DND-41 (cell line): ENCODE measurements around the gene ENO2.

Source experiments
- ATAC-seq: fragments of 200-7000 bp; cut with Tn5 transposase; 3 replicates; pipeline ENCODE4 v1.9.1; 2021; ENCODE audit warnings: low read depth; ENCODE audit not compliant: insufficient read depth
- DNase-seq: peaks from one replicate; pipeline ENCODE4 v3.0.0-alpha.2; 2020
- H2AFZ ChIP-seq: 2 replicates; pipeline ENCODE4 v1.6.0; 2012; ENCODE audit warnings: low read depth, low read length
- H3K27ac ChIP-seq: 2 replicates; pipeline ENCODE4 v1.5.1; 2012; ENCODE audit warnings: low read length, inconsistent platforms
- H3K27me3 ChIP-seq: fragments of 200-600 bp; sonication (generic); 2 replicates; pipeline ENCODE4 v1.6.0; 2012; ENCODE audit warnings: low read length, mild to moderate bottlenecking, inconsistent platforms; ENCODE audit not compliant: insufficient read depth, poor library complexity
- H3K36me3 ChIP-seq: 2 replicates; pipeline ENCODE4 v1.5.1; 2012; ENCODE audit warnings: low read length, inconsistent platforms; ENCODE audit not compliant: insufficient read depth
- H3K4me1 ChIP-seq: 2 replicates; pipeline ENCODE4 v1.5.1; 2012; ENCODE audit warnings: mild to moderate bottlenecking, low read length; ENCODE audit not compliant: insufficient read depth
- H3K4me2 ChIP-seq: 2 replicates; pipeline ENCODE4 v1.6.0; 2012; ENCODE audit warnings: mild to moderate bottlenecking, moderate library complexity, low read length, inconsistent platforms; ENCODE audit not compliant: insufficient read depth
- H3K4me3 ChIP-seq, 2 experiments: fragments of 200-600 bp in 1 of 2; shearing (Covaris generic) in 1 of 2; 2 replicates each; pipeline ENCODE4 v1.5.1; 2012 to 2016; ENCODE audit warnings: inconsistent platforms in 2 of 2, low read length in 2 of 2, mild to moderate bottlenecking in 2 of 2, low read depth in 1 of 2, moderate library complexity in 1 of 2
- H3K79me2 ChIP-seq: 2 replicates; pipeline ENCODE4 v1.6.0; 2012; ENCODE audit warnings: low read length, inconsistent platforms; ENCODE audit not compliant: insufficient read depth
- H3K9ac ChIP-seq: 2 replicates; pipeline ENCODE4 v1.6.0; 2012; ENCODE audit warnings: low read depth, mild to moderate bottlenecking, inconsistent platforms, low read length, moderate library complexity
- H3K9me3 ChIP-seq: 2 replicates; pipeline ENCODE4 v1.5.1; 2012; ENCODE audit warnings: low read length, moderate library complexity, mild to moderate bottlenecking, inconsistent platforms; ENCODE audit not compliant: insufficient read depth, severe bottlenecking
- H4K20me1 ChIP-seq: 2 replicates; pipeline ENCODE4 v1.6.0; 2012; ENCODE audit warnings: low read length; ENCODE audit not compliant: insufficient read depth
- EZH2 ChIP-seq: IDR thresholded peaks from 3 replicates; pipeline ENCODE4 v1.6.1; 2012; ENCODE audit warnings: borderline replicate concordance, low read depth, mild to moderate bottlenecking, moderate library complexity, low read length, inconsistent platforms; ENCODE audit not compliant: severe bottlenecking
- TF ChIP-seq, protein P1 (sequence below): IDR thresholded peaks from 2 replicates; pipeline ENCODE4 v1.5.1; 2012; ENCODE audit warnings: borderline replicate concordance, low read length, moderate library complexity, mild to moderate bottlenecking; ENCODE audit not compliant: poor library complexity, severe bottlenecking; ENCODE audit errors: extremely low read depth

Gene ENO2

DNA sequence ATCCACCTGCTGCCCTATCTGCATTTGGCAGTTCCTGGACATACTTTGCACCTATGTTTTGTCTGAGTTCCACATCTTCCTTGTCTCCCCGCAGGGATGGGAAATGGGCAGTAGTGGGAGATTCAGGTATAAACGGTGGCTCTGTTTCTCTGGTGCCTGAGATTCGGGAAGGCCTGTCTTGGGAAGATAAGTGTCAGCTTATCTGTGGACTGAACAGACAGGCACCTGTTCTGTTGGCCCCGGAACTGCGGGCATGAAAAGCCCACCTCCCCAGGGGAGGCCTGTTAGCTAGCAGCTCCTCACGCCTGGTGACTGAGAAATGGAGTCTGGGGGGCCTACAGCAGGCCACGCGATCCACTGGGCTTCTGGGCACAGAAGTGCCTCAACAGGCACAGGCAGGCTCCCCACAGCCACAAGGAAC lies 50.2 kb downstream of the ENO2 start:
- TF ChIP-seq EZH2 = no peak
- TF ChIP-seq, protein P1, sequence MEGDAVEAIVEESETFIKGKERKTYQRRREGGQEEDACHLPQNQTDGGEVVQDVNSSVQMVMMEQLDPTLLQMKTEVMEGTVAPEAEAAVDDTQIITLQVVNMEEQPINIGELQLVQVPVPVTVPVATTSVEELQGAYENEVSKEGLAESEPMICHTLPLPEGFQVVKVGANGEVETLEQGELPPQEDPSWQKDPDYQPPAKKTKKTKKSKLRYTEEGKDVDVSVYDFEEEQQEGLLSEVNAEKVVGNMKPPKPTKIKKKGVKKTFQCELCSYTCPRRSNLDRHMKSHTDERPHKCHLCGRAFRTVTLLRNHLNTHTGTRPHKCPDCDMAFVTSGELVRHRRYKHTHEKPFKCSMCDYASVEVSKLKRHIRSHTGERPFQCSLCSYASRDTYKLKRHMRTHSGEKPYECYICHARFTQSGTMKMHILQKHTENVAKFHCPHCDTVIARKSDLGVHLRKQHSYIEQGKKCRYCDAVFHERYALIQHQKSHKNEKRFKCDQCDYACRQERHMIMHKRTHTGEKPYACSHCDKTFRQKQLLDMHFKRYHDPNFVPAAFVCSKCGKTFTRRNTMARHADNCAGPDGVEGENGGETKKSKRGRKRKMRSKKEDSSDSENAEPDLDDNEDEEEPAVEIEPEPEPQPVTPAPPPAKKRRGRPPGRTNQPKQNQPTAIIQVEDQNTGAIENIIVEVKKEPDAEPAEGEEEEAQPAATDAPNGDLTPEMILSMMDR = no peak
- Histone ChIP-seq H3K36me3 (peaks cover 51% of the 10 kb centered on the region), H3K9ac (0 out of 2 replicates have a peak overlapping the region, but pooled peaks have one; percentile 13), H3K4me1 (peaks cover 25% of the 10 kb centered on the region), H2AFZ (no peak overlapping the region; the same call in 1 of the 2 replicates), H3K4me2 (no peak overlapping the region), H3K9me3 (no peaks in the 10 kb centered on the region), H3K79me2 (peaks cover 20% of the 10 kb centered on the region), H4K20me1 (peaks cover 4% of the 10 kb centered on the region; the same call in 1 of the 2 replicates), H3K4me3 (no peak overlapping the region), H3K27ac (peak overlapping the region; percentile 62), H3K27me3 (no peaks in the 10 kb centered on the region)
- DNase-seq (no peak), ATAC-seq (peak; percentile 14)

DNA sequence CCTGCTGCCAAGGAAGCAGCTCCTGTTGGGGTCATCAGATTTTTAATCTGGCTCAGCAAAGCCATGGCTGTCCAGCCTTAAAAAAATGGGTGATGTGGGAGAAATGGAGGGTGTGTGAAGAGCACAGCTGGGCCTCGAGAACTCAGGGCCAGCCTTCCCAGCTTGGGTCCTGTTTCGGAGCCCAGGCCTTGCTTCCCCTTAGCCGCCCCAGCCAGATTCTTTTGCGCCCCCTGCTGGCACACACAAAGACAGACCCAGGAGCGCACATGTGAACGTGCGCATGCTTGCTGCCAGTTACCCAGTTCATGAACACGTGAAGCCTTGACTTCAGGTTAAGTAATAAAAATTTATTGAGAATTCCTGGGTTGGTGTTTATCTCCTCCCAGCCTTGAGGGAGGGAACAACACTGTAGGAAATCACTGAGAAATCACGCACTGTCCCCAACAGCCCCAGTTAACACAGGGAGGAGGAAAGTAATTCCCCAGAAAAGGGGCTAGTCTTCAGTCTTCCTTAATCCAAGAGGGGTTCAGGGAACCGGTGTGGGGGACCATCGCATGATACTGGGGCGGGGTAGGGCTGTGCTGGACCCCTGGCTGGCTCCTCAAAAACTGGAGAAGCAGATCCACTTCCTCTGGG lies 50.8 kb downstream of the ENO2 start:
- Histone ChIP-seq H3K9me3 (no peaks in the 10 kb centered on the region), H3K36me3 (peaks cover 55% of the 10 kb centered on the region), H3K27ac (peak overlapping the region; percentile 62), H2AFZ (no peak overlapping the region; the same call in 1 of the 2 replicates), H3K79me2 (peaks cover 26% of the 10 kb centered on the region), H3K4me3 (no peak overlapping the region), H4K20me1 (peaks cover 4% of the 10 kb centered on the region; the same call in 1 of the 2 replicates), H3K27me3 (no peaks in the 10 kb centered on the region), H3K4me2 (no peak overlapping the region), H3K4me1 (peaks cover 23% of the 10 kb centered on the region), H3K9ac (0 out of 2 replicates have a peak overlapping the region, but pooled peaks have one; percentile 19)
- TF ChIP-seq EZH2 = no peak
- TF ChIP-seq, protein P1 = peak; percentile 91
- ATAC-seq (peak; percentile 89), DNase-seq (peak; percentile 82)

DNA sequence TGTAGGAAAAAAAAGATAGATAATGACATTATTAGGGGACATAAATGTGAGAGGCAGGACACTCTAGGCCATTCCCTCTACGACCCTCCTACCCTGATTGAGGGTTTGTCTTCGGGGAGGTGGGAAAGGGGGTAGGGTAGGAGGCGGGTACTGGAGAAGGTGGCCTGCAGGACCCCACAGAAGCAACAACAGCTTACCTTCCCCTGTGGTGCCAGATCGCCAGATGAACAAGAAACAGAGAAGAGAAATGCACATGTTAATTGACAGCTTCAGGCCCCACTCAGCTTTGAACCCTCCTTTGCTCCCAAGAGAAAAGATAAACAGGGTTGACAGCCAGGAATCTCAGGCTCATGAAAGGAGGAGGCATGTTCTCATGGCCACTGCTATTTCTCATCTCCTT lies 51.3 kb downstream of the ENO2 start:
- 0 out of 2 replicates have a peak overlapping the region, but pooled peaks have one; percentile 1 for H3K27ac ChIP-seq
- peaks cover 29% of the 10 kb centered on the region for H3K79me2 ChIP-seq
- ATAC-seq = no peak
- peaks cover 23% of the 10 kb centered on the region for H3K4me1 ChIP-seq
- H3K36me3 ChIP-seq = peaks cover 55% of the 10 kb centered on the region
- H3K4me2 ChIP-seq = no peak overlapping the region
- peaks cover 4% of the 10 kb centered on the region; the same call in 1 of the 2 replicates for H4K20me1 ChIP-seq
- H3K4me3 ChIP-seq = no peak overlapping the region
- TF ChIP-seq EZH2 = no peak
- TF ChIP-seq, protein P1 = no peak
- H3K27me3 ChIP-seq = no peaks in the 10 kb centered on the region
- no peaks in the 10 kb centered on the region for H3K9me3 ChIP-seq
- DNase-seq = no peak
- H3K9ac ChIP-seq = 0 out of 2 replicates have a peak overlapping the region, but pooled peaks have one; percentile 19
- no peak overlapping the region for H2AFZ ChIP-seq
